HepG2 (cell line): Measurements from ENCODE around the gene CDH13. TPM values are rescaled to one million over a fixed set of nuclear protein-coding genes. Genes with fewer than 3 reads are reported as not detected.

ENCODE experiments used
- ATAC-seq: fragments of 200-7000 bp; cut with Tn5 transposase; 3 replicates; pipeline ENCODE4 v1.9.1; 2020; ENCODE audit warnings: mild to moderate bottlenecking, moderate library complexity
- BruUV-seq: library from RNA; stranded (reverse); fragments of 400-500 nt; replicated peaks from 2 replicates; lab custom pipeline; 2021; lab: Mats Ljungman, UMichigan
- CTCF ChIA-PET: fragments of 300-600 bp; formaldehyde crosslinking; extraction: SDS; loops from one replicate; lab custom pipeline; 2021; ENCODE audit warnings: low total read pairs, inconsistent platforms, low intra/inter-chr PET ratio; lab: Yijun Ruan, JAX
- POLR2A ChIA-PET: fragments of 350-600 bp; sonication (Branson Sonifier 250); formaldehyde crosslinking; loops from one replicate; lab custom pipeline; 2020; ENCODE audit warnings: antibody characterized with exemption, inconsistent platforms; lab: Yijun Ruan, JAX
- DNase-seq: peaks from one replicate; pipeline ENCODE4 v3.0.0-alpha.2; 2015; ENCODE audit warnings: low spot score
- FAIRE-seq: peaks from 3 replicates; lab custom pipeline; 2011; peaks lifted over from hg19 to GRCh38; lab: Jason Lieb, UNC
- H2AFZ ChIP-seq: one replicate; pipeline ENCODE4 v1.6.1; 2011; ENCODE audit warnings: low read length, inconsistent platforms
- H3K27ac ChIP-seq: fragments of 300-600 bp; 3 replicates; pipeline ENCODE4 v1.8.0; 2011; ENCODE audit warnings: mixed run types, mild to moderate bottlenecking, mixed read lengths, low read length, inconsistent platforms; ENCODE audit not compliant: insufficient read depth; ENCODE audit errors: extremely low read length
- H3K27me3 ChIP-seq, 2 experiments: fragments of 200-600 bp in 1 of 2; 2 replicates in 1 of 2; 3 replicates in 1 of 2; pipeline versions ENCODE4 v1.6.0 to v1.8.0; 2011; ENCODE audit warnings: low read length in 2 of 2, mild to moderate bottlenecking in 2 of 2, moderate library complexity in 2 of 2, inconsistent platforms in 1 of 2; ENCODE audit not compliant: insufficient read depth in 2 of 2, control insufficient read depth in 1 of 2
- H3K36me3 ChIP-seq, 2 experiments: fragments of 200-600 bp in 1 of 2; replicated peaks in 1 of 2; 2 replicates in 1 of 2; 3 replicates in 1 of 2; pipeline versions ENCODE4 v1.5.1 to v1.8.0; 2011; ENCODE audit warnings: low read length in 2 of 2, inconsistent platforms in 1 of 2; ENCODE audit not compliant: insufficient read depth in 2 of 2, control insufficient read depth in 1 of 2
- H3K4me1 ChIP-seq: 2 replicates; pipeline ENCODE4 v1.5.1; 2012; ENCODE audit warnings: low read length, inconsistent platforms; ENCODE audit not compliant: insufficient read depth
- H3K4me2 ChIP-seq: 2 replicates; pipeline ENCODE4 v1.6.0; 2011; ENCODE audit warnings: low read depth, low read length, inconsistent platforms
- H3K4me3 ChIP-seq, 3 experiments: fragments of 200-600 bp in 1 of 3; sonication (generic), shearing (Covaris generic) in 1 of 3; replicated peaks in 1 of 3; 2 replicates each; pipeline ENCODE4 v1.5.1; 2011 to 2016; ENCODE audit warnings: low read length in 3 of 3, inconsistent platforms in 2 of 3, low read depth in 2 of 3, mild to moderate bottlenecking in 2 of 3, control low read depth in 1 of 3, mixed read lengths in 1 of 3; ENCODE audit not compliant: insufficient read depth in 1 of 3
- H3K79me2 ChIP-seq: one replicate; pipeline ENCODE4 v1.6.1; 2011; ENCODE audit warnings: low read length, inconsistent platforms; ENCODE audit not compliant: insufficient read depth
- H3K9ac ChIP-seq: 2 replicates; pipeline ENCODE4 v1.6.0; 2011; ENCODE audit warnings: mild to moderate bottlenecking, low read depth, low read length, inconsistent platforms; ENCODE audit not compliant: insufficient read depth
- H3K9me3 ChIP-seq: 2 replicates; pipeline ENCODE4 v1.5.1; 2012; ENCODE audit warnings: mild to moderate bottlenecking, low read length
- H4K20me1 ChIP-seq: 2 replicates; pipeline ENCODE4 v1.6.0; 2011; ENCODE audit warnings: inconsistent platforms, mild to moderate bottlenecking, low read length, moderate library complexity; ENCODE audit not compliant: insufficient read depth
- CHCHD3 ChIP-seq: sonication (generic); formaldehyde crosslinking; IDR thresholded peaks from 2 replicates; pipeline ENCODE4 v1.8.0; 2022; ENCODE audit warnings: mild to moderate bottlenecking, missing genetic modification reagents, moderate library complexity
- GTF3A ChIP-seq: sonication (generic); formaldehyde crosslinking; conservative IDR thresholded peaks from 2 replicates; pipeline ENCODE4 v1.4.0; 2020; ENCODE audit warnings: mild to moderate bottlenecking, missing genetic modification reagents
- HNRNPH1 ChIP-seq: fragments of 200-400 bp; formaldehyde crosslinking; optimal IDR thresholded peaks from 2 replicates; pipeline ENCODE3; 2017; ENCODE audit warnings: mild to moderate bottlenecking, low read depth, low read length
- KDM5B ChIP-seq: sonication (generic); formaldehyde crosslinking; IDR thresholded peaks from 2 replicates; pipeline ENCODE4 v1.4.0; 2020; ENCODE audit warnings: missing genetic modification reagents, mild to moderate bottlenecking, borderline replicate concordance
- MBD4 ChIP-seq: IDR thresholded peaks from 2 replicates; pipeline ENCODE4 v1.6.1; 2012; ENCODE audit warnings: low read length, inconsistent platforms, borderline replicate concordance
- MBNL3 ChIP-seq: fragments of 250-450 bp; sonication (Bioruptor Pico); conservative IDR thresholded peaks from 2 replicates; pipeline ENCODE4 v1.8.0; 2022; ENCODE audit warnings: mild to moderate bottlenecking, inconsistent platforms
- NR2F6 ChIP-seq, 2 experiments: IDR thresholded peaks; 2 replicates each; pipeline ENCODE4 v1.6.1; 2016; ENCODE audit warnings: antibody characterized with exemption in 1 of 2, mild to moderate bottlenecking in 1 of 2
- PLSCR1 ChIP-seq: sonication (generic); formaldehyde crosslinking; IDR thresholded peaks from 2 replicates; pipeline ENCODE4 v1.5.0; 2020; ENCODE audit warnings: missing genetic modification reagents, mild to moderate bottlenecking, borderline replicate concordance
- ZNF350 ChIP-seq: sonication (generic); formaldehyde crosslinking; IDR thresholded peaks from 2 replicates; pipeline ENCODE4 v1.4.0; 2020; ENCODE audit warnings: mild to moderate bottlenecking, low read depth, missing genetic modification reagents, borderline replicate concordance
- ZNF780A ChIP-seq: sonication (generic); formaldehyde crosslinking; IDR thresholded peaks from 2 replicates; pipeline ENCODE4 v1.8.0; 2022; ENCODE audit warnings: mild to moderate bottlenecking, missing genetic modification reagents, moderate library complexity
- ZSCAN29 ChIP-seq: sonication (generic); formaldehyde crosslinking; conservative IDR thresholded peaks from 2 replicates; pipeline ENCODE4 v1.4.0; 2020; ENCODE audit warnings: mild to moderate bottlenecking, missing genetic modification reagents
- WGBS: methylation state at CpG from one replicate; pipeline ENCODE4 v1.1.6; 2017; ENCODE audit warnings: low lambda C conversion rate; 5-methylcytosine and 5-hydroxymethylcytosine counted together
- in situ Hi-C: cut with HindIII; loops from 2 replicates; pipeline ENCODE4 v1.10.0; 2017; ENCODE audit warnings: low pct_unique_long_range_greater_than_20kb; ENCODE audit not compliant: extremely low pct_ligation_motif_present
- intact Hi-C: fragments of 100-400 bp; cut with micrococcal nuclease; formaldehyde crosslinking; loops from one replicate; pipeline ENCODE4 v1.10.0; 2022; ENCODE audit not compliant: unreplicated experiment
- polyA plus RNA-seq, 8 experiments: library from polyadenylated mRNA; depleted of rRNA in 3 of 8; stranded (reverse) in 7 of 8; unstranded in 1 of 8; fragments of >200 nt; fragmentation: Illumina TruSeq in 4 of 8; extraction: Trizol in 4 of 8; gene quantifications; 2 replicates each; pipeline versions ENCODE4 v1.2.1 to v1.2.3, GENCODE V29; 2011 to 2016; ENCODE audit warnings: low read depth in 4 of 8, missing spikeins in 1 of 8, mixed read lengths in 1 of 8; ENCODE audit not compliant: insufficient read depth in 1 of 8
- total RNA-seq, 5 experiments: library from RNA; depleted of rRNA; stranded (reverse); fragments of >200 nt; fragmentation: Illumina TruSeq; extraction: Trizol; gene quantifications; 2 replicates each; pipeline ENCODE4 v1.2.3, GENCODE V29; 2016; ENCODE audit warnings: low read depth in 1 of 5

The CDH13 gene
- total and polyA plus RNA-seq, 2 of the 13 experiments (the other 11 are each of a cell fraction or from before 2014, with no cell fraction given), result not detected

- intact Hi-C loops (no loop called here), in situ Hi-C loops (no loop called here)
- ChIA-PET POLR2A (no interaction called here), CTCF (no interaction called here)
- 41% methylated on average over 7 of the region's 7 CpGs for WGBS
- FAIRE-seq (no peak), DNase-seq (no peak), ATAC-seq (no peak)
- no peak overlapping the region for H3K4me2 ChIP-seq
- H4K20me1 ChIP-seq, result no peaks in the 10 kb centered on the region
- H3K27ac ChIP-seq, result no peak overlapping the region
- no TSS peak for BruUV-seq
- H2AFZ ChIP-seq, result no peak overlapping the region
- no peaks in the 10 kb centered on the region for H3K9me3 ChIP-seq
- no peaks in the 10 kb centered on the region for H3K36me3 ChIP-seq
- no peak overlapping the region for H3K9ac ChIP-seq
- H3K79me2 ChIP-seq, result no peaks in the 10 kb centered on the region
- H3K27me3 ChIP-seq, result peaks cover 0 to 41% of the 10 kb centered on the region in 2 experiments; a peak in 4 of 5 replicates
- TF ChIP-seq KDM5B (CRISPR knock-in tag), result no peak
- no peak for TF ChIP-seq CHCHD3 (CRISPR knock-in tag)
- no peak for TF ChIP-seq MBNL3 (CRISPR knock-in tag)
- no peak for TF ChIP-seq ZNF350 (CRISPR knock-in tag)
- no peak for TF ChIP-seq MBD4
- TF ChIP-seq ZNF780A (CRISPR knock-in tag), result no peak
- TF ChIP-seq PLSCR1 (CRISPR knock-in tag), result no peak
- TF ChIP-seq ZSCAN29, result no peak
- no peak for TF ChIP-seq HNRNPH1
- no peak for TF ChIP-seq NR2F6 (IDR thresholded peaks at IDR 0.05)
- TF ChIP-seq NR2F6 (CRISPR knock-in tag; IDR thresholded peaks at IDR 0.05), result no peak
- TF ChIP-seq GTF3A (CRISPR knock-in tag), result no peak
- no peak overlapping the region for H3K4me3 ChIP-seq
- H3K4me1 ChIP-seq, result no peaks in the 10 kb centered on the region
These were observed 1001.2 kb downstream of the CDH13 start for GRCh38 chr16:83627996-83628395.
